Pancreas (tissue), 10 donors: ENCODE data around the gene ZP3. TPM values are rescaled to one million over a fixed set of nuclear protein-coding genes. Genes with fewer than 3 reads are reported as not detected.

Source experiments
- ATAC-seq, 4 donors: fragments of 200-7000 bp; cut with Tn5 transposase; one replicate each; pipeline versions ENCODE4 v1.8.0 to v1.9.1; 2020; ENCODE audit warnings: mild to moderate bottlenecking in 4 of 4, moderate library complexity in 4 of 4
- DNase-seq, 6 donors: peaks; one replicate each; pipeline ENCODE4 v3.0.0-alpha.2; 2020
- FAIRE-seq: peaks from 2 replicates; lab custom pipeline; 2012; peaks lifted over from hg19 to GRCh38; lab: Jason Lieb, UNC
- H3K27ac ChIP-seq, 4 donors: fragments of 200-600 bp; sonication (generic); 1 replicate in 3 of 4; 2 replicates in 1 of 4; pipeline versions ENCODE4 v1.5.0 to v1.8.0; 2020
- H3K27me3 ChIP-seq, 4 donors: fragments of 200-600 bp; one replicate each; pipeline ENCODE4 v1.8.0; 2021
- H3K36me3 ChIP-seq, 3 donors: fragments of 200-600 bp; sonication (generic) in 1 of 3; one replicate each; pipeline versions ENCODE4 v1.5.0 to v1.8.0; 2020 to 2021
- H3K4me1 ChIP-seq, 3 donors: fragments of 200-600 bp; one replicate each; pipeline ENCODE4 v1.8.0; 2021
- H3K4me3 ChIP-seq, 4 donors: fragments of 200-600 bp; sonication (generic) in 2 of 4; one replicate each; pipeline versions ENCODE4 v1.5.0 to v1.8.0; 2020 to 2021
- H3K9me3 ChIP-seq, 4 donors: fragments of 200-600 bp; one replicate each; pipeline ENCODE4 v1.8.0; 2021
- CTCF ChIP-seq, 4 donors: fragments of 200-600 bp; sonication (generic) in 3 of 4; IDR thresholded peaks; one replicate each; pipeline versions ENCODE4 v1.5.0 to v1.8.0; 2021; ENCODE audit warnings: antibody characterized with exemption in 4 of 4
- WGBS, 2 donors: extraction: QIAGEN DNeasy Blood & Tissue Kit; methylation state at CpG; one replicate each; pipeline ENCODE4 v1.1.7; 2013; 5-methylcytosine and 5-hydroxymethylcytosine counted together
- intact Hi-C, 3 donors: fragments of 100-400 bp; cut with DNase I; formaldehyde crosslinking; loops; one replicate each; pipeline versions ENCODE4 v1.11.1 to v1.14.2; 2022
- polyA plus RNA-seq, 2 donors: library from polyadenylated mRNA; stranded (reverse); fragments of 200-250 nt; gene quantifications; one replicate each; pipeline ENCODE4 v1.2.3, GENCODE V29; 2013
- total RNA-seq, 6 donors: library from RNA; stranded (reverse); fragmentation: NEBNext Ultra II Directional in 4 of 6; extraction: Animal tissue kit (Norgen Biotek cat#: 25700) in 4 of 6; gene quantifications; one replicate each; pipeline versions ENCODE4 v1.2.1 to v1.2.4, GENCODE V29; 2021 to 2023
- donor health status: healthy with polysubstance abuse.
- donor health status: DM: no; HTN: no; CAD: no; lungs with moderate emphysema.
- donor health status: DM: no; HTN: no; CAD: no.
- donor health status: control.
- donor health status: control.
- donor health status: Bipolar disorder and iron deficiency.
- donor health status: DM: yes; HTN: yes; CAD: no.
- donor health status: DM: no; HTN: no; CAD: no.
- donor health status: DM: no; HTN: no; CAD: no.
- donor health status: DM: yes; HTN: yes; CAD: no.

Gene ZP3
- total RNA-seq (10 to 100 TPM in 2 of 6 donors, 1 to 10 TPM in 4; 2.5 to 14.1 (median 6.6) TPM), polyA plus RNA-seq (1 to 10 TPM; 3.2 to 7.6 TPM)

- Histone ChIP-seq H3K27me3 (no peaks in the 10 kb centered on the region), H3K9me3 (no peaks in the 10 kb centered on the region), H3K4me1 (peaks cover 0 to 7% (median 6%) of the 10 kb centered on the region in 3 donors), H3K36me3 (no peaks in the 10 kb centered on the region), H3K4me3 (no peak within 1 kb of the TSS), H3K27ac (peak within 1 kb of the TSS; percentile 58 to 65 (median 59))
- intact Hi-C loops: no loop called here
- WGBS, 2 donors: 92% methylated on average over 10 of the region's 10 CpGs
- no peak for ATAC-seq
- DNase-seq: peak in 1 of 6 donors; percentile 17
- TF ChIP-seq CTCF (IDR thresholded peaks at IDR 0.05): no peak
- no peak for FAIRE-seq
Observed at GRCh38 chr7:76424413-76425111, at the start of gene ZP3. TSS of gene ZP3 (plus strand) at chr7:76424950. CDS start at chr7:76424965, 15 bp downstream.

GRCh38 chr7:76375251-76375650, 49.5 kb upstream of the ZP3 start:
- no peaks in the 10 kb centered on the region for H3K36me3 ChIP-seq
- H3K9me3 ChIP-seq: no peaks in the 10 kb centered on the region
- no peak overlapping the region for H3K4me3 ChIP-seq
- peak in 1 of 6 donors; percentile 27 for DNase-seq
- no peaks in the 10 kb centered on the region for H3K27me3 ChIP-seq
- H3K27ac ChIP-seq: no peak overlapping the region
- 89 to 93% methylated on average over 9 of the region's 9 CpGs for WGBS, 2 donors
- ATAC-seq: no peak
- no peak for TF ChIP-seq CTCF (IDR thresholded peaks at IDR 0.05)
- H3K4me1 ChIP-seq: no peaks in the 10 kb centered on the region
- no peak for FAIRE-seq
- intact Hi-C loops: no loop called here

GRCh38 chr7:76377186-76377918, 47.4 kb upstream of the ZP3 start:
- H3K27ac ChIP-seq: no peak overlapping the region
- H3K36me3 ChIP-seq: no peaks in the 10 kb centered on the region
- H3K9me3 ChIP-seq: no peaks in the 10 kb centered on the region
- no peak overlapping the region for H3K4me3 ChIP-seq
- ATAC-seq (no peak), FAIRE-seq (no peak), DNase-seq (peak in 1 of 6 donors; percentile 17)
- no peaks in the 10 kb centered on the region for H3K4me1 ChIP-seq
- intact Hi-C loops: no loop called here
- no peaks in the 10 kb centered on the region for H3K27me3 ChIP-seq
- 60 to 64% methylated on average over 9 of the region's 9 CpGs for WGBS, 2 donors
- no peak for TF ChIP-seq CTCF (IDR thresholded peaks at IDR 0.05)

- intact Hi-C loops: no loop called here
- no peak for ATAC-seq
- peak overlapping the region in 2 of 4 donors; percentile 29 to 49 for H3K4me3 ChIP-seq
- 71 to 73% methylated on average over 7 of the region's 7 CpGs for WGBS, 2 donors
- H3K36me3 ChIP-seq: no peaks in the 10 kb centered on the region
- FAIRE-seq: no peak
- no peaks in the 10 kb centered on the region for H3K4me1 ChIP-seq
- DNase-seq: no peak
- no peaks in the 10 kb centered on the region for H3K27me3 ChIP-seq
- TF ChIP-seq CTCF (IDR thresholded peaks at IDR 0.05): no peak
- H3K9me3 ChIP-seq: no peaks in the 10 kb centered on the region
- H3K27ac ChIP-seq: peak overlapping the region; percentile 73 to 92 (median 81)
Observed at GRCh38 chr7:76380623-76380966, 44.2 kb upstream of the ZP3 start.

- Histone ChIP-seq H3K4me3 (no peak overlapping the region), H3K27ac (no peak overlapping the region), H3K36me3 (no peaks in the 10 kb centered on the region), H3K4me1 (no peaks in the 10 kb centered on the region), H3K9me3 (no peaks in the 10 kb centered on the region), H3K27me3 (no peaks in the 10 kb centered on the region)
- TF ChIP-seq CTCF (IDR thresholded peaks at IDR 0.05): no peak
- DNase-seq: no peak
- no peak for FAIRE-seq
- no peak for ATAC-seq
- WGBS, 2 donors: 87 to 92% methylated on average over 7 of the region's 7 CpGs
- intact Hi-C loops: no loop called here
Observed at GRCh38 chr7:76381814-76382213, 42.9 kb upstream of the ZP3 start.
